Keratinocyte (primary cell): ENCODE data around the gene SYNDIG1. TPM values are rescaled to one million over a fixed set of nuclear protein-coding genes. Genes with fewer than 3 reads are reported as not detected.

ENCODE experiments used
- DNase-seq: peaks from one replicate; pipeline ENCODE4 v3.0.0-alpha.2; 2011; ENCODE audit warnings: low read depth, missing footprints, low spot score
- FAIRE-seq: peaks from 2 replicates; lab custom pipeline; 2011; peaks lifted over from hg19 to GRCh38; lab: Jason Lieb, UNC
- H2AFZ ChIP-seq: 2 replicates; pipeline ENCODE4 v1.6.0; 2012; ENCODE audit warnings: low read length, control low read depth, inconsistent platforms; ENCODE audit not compliant: control insufficient read depth
- H3K27ac ChIP-seq: 2 replicates; pipeline ENCODE4 v1.5.1; 2011; ENCODE audit warnings: low read length; ENCODE audit not compliant: control insufficient read depth, insufficient read depth
- H3K27me3 ChIP-seq: 3 replicates; pipeline ENCODE4 v1.6.0; 2011; ENCODE audit warnings: low read length; ENCODE audit not compliant: control insufficient read depth, insufficient read depth; ENCODE audit errors: extremely low read depth
- H3K36me3 ChIP-seq, 2 experiments: 2 replicates in 1 of 2; 3 replicates in 1 of 2; pipeline ENCODE4 v1.5.1; 2011; ENCODE audit warnings: low read length in 2 of 2, mild to moderate bottlenecking in 1 of 2; ENCODE audit not compliant: control insufficient read depth in 2 of 2, insufficient read depth in 2 of 2; ENCODE audit errors: extremely low read depth in 1 of 2
- H3K4me1 ChIP-seq: 3 replicates; pipeline ENCODE4 v1.5.1; 2011; ENCODE audit warnings: low read length; ENCODE audit not compliant: control insufficient read depth, insufficient read depth; ENCODE audit errors: extremely low read depth
- H3K4me2 ChIP-seq: 3 replicates; pipeline ENCODE4 v1.6.0; 2011; ENCODE audit warnings: low read depth, low read length; ENCODE audit not compliant: control insufficient read depth, insufficient read depth; ENCODE audit errors: extremely low read depth
- H3K4me3 ChIP-seq, 3 experiments: fragments of 200-600 bp in 1 of 3; sonication (generic) in 1 of 3; 2 replicates in 2 of 3; 3 replicates in 1 of 3; pipeline ENCODE4 v1.5.1; 2011 to 2016; ENCODE audit warnings: low read length in 3 of 3, mild to moderate bottlenecking in 3 of 3, control low read depth in 2 of 3, inconsistent platforms in 1 of 3, low read depth in 1 of 3, mixed read lengths in 1 of 3, mixed run types in 1 of 3, moderate library complexity in 1 of 3; ENCODE audit not compliant: control insufficient read depth in 2 of 3, insufficient read depth in 2 of 3; ENCODE audit errors: extremely low read depth in 1 of 3
- H3K79me2 ChIP-seq: 2 replicates; pipeline ENCODE4 v1.6.0; 2012; ENCODE audit warnings: low read length; ENCODE audit not compliant: control insufficient read depth, insufficient read depth
- H3K9ac ChIP-seq: 3 replicates; pipeline ENCODE4 v1.6.0; 2011; ENCODE audit warnings: low read length; ENCODE audit not compliant: control insufficient read depth, insufficient read depth; ENCODE audit errors: extremely low read depth
- H3K9me1 ChIP-seq: 3 replicates; pipeline ENCODE4 v1.6.0; 2011; ENCODE audit warnings: low read length; ENCODE audit not compliant: control insufficient read depth, insufficient read depth; ENCODE audit errors: extremely low read depth
- H3K9me3 ChIP-seq: 2 replicates; pipeline ENCODE4 v1.5.1; 2012; ENCODE audit warnings: low read depth, low read length; ENCODE audit not compliant: control insufficient read depth
- H4K20me1 ChIP-seq: 3 replicates; pipeline ENCODE4 v1.6.0; 2011; ENCODE audit warnings: low read length; ENCODE audit not compliant: control insufficient read depth, insufficient read depth; ENCODE audit errors: extremely low read depth
- CTCF ChIP-seq, 3 experiments: IDR thresholded peaks in 1 of 3; conservative IDR thresholded peaks in 1 of 3; optimal IDR thresholded peaks in 1 of 3; 2 replicates in 2 of 3; 3 replicates in 1 of 3; pipeline versions ENCODE3 to v1.5.1; 2011; ENCODE audit warnings: low read length in 3 of 3, mild to moderate bottlenecking in 3 of 3, moderate library complexity in 2 of 3, control low read depth in 1 of 3, inconsistent platforms in 1 of 3; ENCODE audit not compliant: insufficient read depth in 2 of 3; ENCODE audit errors: extremely low read depth in 1 of 3
- EZH2 ChIP-seq: IDR thresholded peaks from one replicate; pipeline ENCODE4 v1.6.1; 2012; ENCODE audit warnings: inconsistent platforms, mild to moderate bottlenecking, low read length, moderate library complexity
- dilution Hi-C: fragments of 300-500 bp; cut with MboI; formaldehyde crosslinking; loops from one replicate; pipeline ENCODE4 v1.7.0; 2020; ENCODE audit warnings: low sequenced_read_pairs; ENCODE audit not compliant: extremely low pct_ligation_motif_present
- polyA plus RNA-seq, 5 experiments: library from polyadenylated mRNA; depleted of rRNA in 3 of 5; stranded (reverse) in 3 of 5; stranded (forward) in 1 of 5; unstranded in 1 of 5; fragments of >200 nt; gene quantifications; 1 replicate in 1 of 5; 2 replicates in 3 of 5; 3 replicates in 1 of 5; pipeline versions ENCODE4 v1.2.1 to v1.2.3, GENCODE V29; 2011 to 2012; ENCODE audit warnings: missing spikeins in 2 of 5, low read depth in 1 of 5, low replicate concordance in 1 of 5

The SYNDIG1 gene
- polyA plus RNA-seq, 1 donor (not counting 4 experiments of a cell fraction or from before 2014, with no cell fraction given) = 0.38 TPM

GRCh38 chr20:24670981-24671380 lies 201.6 kb downstream of the SYNDIG1 start:
- Histone ChIP-seq H2AFZ (no peak overlapping the region), H3K27ac (no peak overlapping the region), H3K27me3 (no peaks in the 10 kb centered on the region), H3K4me2 (no peak overlapping the region), H4K20me1 (no peaks in the 10 kb centered on the region), H3K4me1 (peaks cover 12% of the 10 kb centered on the region), H3K79me2 (no peaks in the 10 kb centered on the region), H3K9me1 (no peaks in the 10 kb centered on the region), H3K4me3 (no peak overlapping the region), H3K36me3 (no peaks in the 10 kb centered on the region), H3K9me3 (no peaks in the 10 kb centered on the region), H3K9ac (no peak overlapping the region)
- FAIRE-seq (no peak), DNase-seq (no peak)
- dilution Hi-C loops = no loop called here
- TF ChIP-seq CTCF (optimal IDR thresholded peaks at IDR 0.05 in 1 of 3, IDR thresholded peaks at IDR 0.05 in 1 of 3, conservative IDR thresholded peaks at IDR 0.05 in 1 of 3; ENCODE audit: extremely low read depth in 1 of 3, insufficient read depth in 2 of 3, low read length in 3 of 3) (no peak), EZH2 (no peak)

- Histone ChIP-seq H2AFZ (no peak overlapping the region), H3K4me1 (peaks cover 12% of the 10 kb centered on the region), H4K20me1 (no peaks in the 10 kb centered on the region), H3K9me3 (no peaks in the 10 kb centered on the region), H3K9me1 (no peaks in the 10 kb centered on the region), H3K27ac (no peak overlapping the region), H3K4me2 (peak overlapping the region; percentile 61), H3K9ac (no peak overlapping the region), H3K27me3 (no peaks in the 10 kb centered on the region), H3K36me3 (no peaks in the 10 kb centered on the region), H3K79me2 (no peaks in the 10 kb centered on the region), H3K4me3 (no peak overlapping the region)
- FAIRE-seq (no peak), DNase-seq (no peak)
- dilution Hi-C loops = no loop called here
- TF ChIP-seq CTCF (optimal IDR thresholded peaks at IDR 0.05 in 1 of 3, IDR thresholded peaks at IDR 0.05 in 1 of 3, conservative IDR thresholded peaks at IDR 0.05 in 1 of 3; ENCODE audit: extremely low read depth in 1 of 3, insufficient read depth in 2 of 3, low read length in 3 of 3) (no peak), EZH2 (no peak)
These were observed 202.9 kb downstream of the SYNDIG1 start for GRCh38 chr20:24672181-24672880.
